ENCODE data around the gene GFM1.

DNA sequence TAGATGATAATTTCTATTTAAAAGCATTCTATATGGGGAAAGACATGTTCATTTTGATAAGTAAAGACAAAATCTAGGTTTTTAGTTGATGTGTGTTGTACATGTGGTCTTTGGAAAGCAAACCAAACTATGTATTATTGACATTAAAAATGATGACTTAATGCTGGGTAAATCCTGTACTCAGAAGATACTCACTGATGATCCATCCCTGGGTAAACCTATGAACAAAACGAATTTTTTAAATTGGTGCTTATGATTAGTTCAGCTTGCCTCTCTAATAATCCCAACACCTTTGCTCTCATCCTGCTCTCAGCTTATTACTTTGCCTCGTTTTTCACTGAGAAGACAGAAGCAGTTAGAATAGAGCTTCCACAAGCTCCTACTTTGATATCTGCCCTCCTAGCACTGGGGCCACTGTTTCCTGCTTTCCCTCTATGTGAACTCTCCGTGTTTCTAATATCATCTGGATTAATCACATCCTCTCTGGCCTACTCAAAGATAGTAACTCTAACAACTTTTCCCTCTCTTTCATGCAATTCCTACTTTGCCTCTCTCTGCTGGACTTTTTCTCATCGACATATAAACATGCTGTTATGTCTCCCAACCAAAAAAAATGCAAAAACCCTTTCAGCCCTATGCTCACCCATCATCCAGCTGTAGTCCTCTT is 58.6 kb downstream of the GFM1 start:
- TF ChIP-seq, protein P1, sequence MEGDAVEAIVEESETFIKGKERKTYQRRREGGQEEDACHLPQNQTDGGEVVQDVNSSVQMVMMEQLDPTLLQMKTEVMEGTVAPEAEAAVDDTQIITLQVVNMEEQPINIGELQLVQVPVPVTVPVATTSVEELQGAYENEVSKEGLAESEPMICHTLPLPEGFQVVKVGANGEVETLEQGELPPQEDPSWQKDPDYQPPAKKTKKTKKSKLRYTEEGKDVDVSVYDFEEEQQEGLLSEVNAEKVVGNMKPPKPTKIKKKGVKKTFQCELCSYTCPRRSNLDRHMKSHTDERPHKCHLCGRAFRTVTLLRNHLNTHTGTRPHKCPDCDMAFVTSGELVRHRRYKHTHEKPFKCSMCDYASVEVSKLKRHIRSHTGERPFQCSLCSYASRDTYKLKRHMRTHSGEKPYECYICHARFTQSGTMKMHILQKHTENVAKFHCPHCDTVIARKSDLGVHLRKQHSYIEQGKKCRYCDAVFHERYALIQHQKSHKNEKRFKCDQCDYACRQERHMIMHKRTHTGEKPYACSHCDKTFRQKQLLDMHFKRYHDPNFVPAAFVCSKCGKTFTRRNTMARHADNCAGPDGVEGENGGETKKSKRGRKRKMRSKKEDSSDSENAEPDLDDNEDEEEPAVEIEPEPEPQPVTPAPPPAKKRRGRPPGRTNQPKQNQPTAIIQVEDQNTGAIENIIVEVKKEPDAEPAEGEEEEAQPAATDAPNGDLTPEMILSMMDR (IDR thresholded peaks at IDR 0.05; ENCODE audit: insufficient read depth, low read length) = no peak
- TF ChIP-seq POLR2AphosphoS5 (IDR thresholded peaks at IDR 0.05; ENCODE audit: low read depth) = no peak

All from HL-60 (cell line).